ENCODE data around the gene HOXD11.
A peak's percentile ranks its signal among the peaks of the same experiment; 100 is the strongest.

Gene HOXD11

DNA sequence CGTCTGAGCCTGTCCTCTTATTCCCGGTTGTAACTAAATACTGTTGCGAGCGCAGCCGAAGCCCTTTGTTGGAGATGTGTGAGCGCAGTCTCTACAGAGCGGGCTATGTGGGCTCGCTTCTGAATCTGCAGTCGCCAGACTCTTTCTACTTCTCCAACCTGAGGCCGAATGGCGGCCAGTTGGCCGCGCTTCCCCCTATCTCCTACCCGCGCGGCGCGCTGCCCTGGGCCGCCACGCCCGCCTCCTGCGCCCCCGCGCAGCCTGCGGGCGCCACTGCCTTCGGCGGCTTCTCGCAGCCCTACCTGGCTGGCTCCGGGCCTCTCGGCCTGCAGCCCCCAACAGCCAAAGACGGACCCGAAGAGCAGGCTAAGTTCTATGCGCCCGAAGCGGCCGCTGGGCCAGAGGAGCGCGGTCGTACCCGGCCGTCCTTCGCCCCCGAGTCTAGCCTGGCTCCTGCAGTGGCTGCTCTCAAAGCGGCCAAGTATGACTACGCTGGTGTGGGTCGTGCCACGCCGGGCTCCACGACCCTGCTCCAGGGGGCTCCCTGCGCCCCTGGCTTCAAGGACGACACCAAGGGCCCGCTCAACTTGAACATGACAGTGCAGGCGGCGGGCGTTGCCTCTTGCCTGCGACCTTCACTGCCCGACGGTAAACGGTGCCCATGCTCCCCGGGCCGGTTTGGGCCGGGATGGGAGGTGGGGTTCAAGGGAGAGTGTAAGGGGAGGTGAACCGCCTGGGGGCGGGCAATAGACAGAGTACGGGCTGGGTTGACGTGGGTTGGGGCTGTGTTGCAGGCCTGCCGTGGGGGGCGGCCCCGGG lies 7.1 kb upstream of the HOXD11 start, which contains the start of gene HOXD12:
TSS of gene HOXD12 (plus strand) at position 68 of the 819 bp plus-strand sequence. CDS start at position 75, 7 bp downstream.
- TF ChIP-seq, protein P1, sequence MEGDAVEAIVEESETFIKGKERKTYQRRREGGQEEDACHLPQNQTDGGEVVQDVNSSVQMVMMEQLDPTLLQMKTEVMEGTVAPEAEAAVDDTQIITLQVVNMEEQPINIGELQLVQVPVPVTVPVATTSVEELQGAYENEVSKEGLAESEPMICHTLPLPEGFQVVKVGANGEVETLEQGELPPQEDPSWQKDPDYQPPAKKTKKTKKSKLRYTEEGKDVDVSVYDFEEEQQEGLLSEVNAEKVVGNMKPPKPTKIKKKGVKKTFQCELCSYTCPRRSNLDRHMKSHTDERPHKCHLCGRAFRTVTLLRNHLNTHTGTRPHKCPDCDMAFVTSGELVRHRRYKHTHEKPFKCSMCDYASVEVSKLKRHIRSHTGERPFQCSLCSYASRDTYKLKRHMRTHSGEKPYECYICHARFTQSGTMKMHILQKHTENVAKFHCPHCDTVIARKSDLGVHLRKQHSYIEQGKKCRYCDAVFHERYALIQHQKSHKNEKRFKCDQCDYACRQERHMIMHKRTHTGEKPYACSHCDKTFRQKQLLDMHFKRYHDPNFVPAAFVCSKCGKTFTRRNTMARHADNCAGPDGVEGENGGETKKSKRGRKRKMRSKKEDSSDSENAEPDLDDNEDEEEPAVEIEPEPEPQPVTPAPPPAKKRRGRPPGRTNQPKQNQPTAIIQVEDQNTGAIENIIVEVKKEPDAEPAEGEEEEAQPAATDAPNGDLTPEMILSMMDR (IDR thresholded peaks at IDR 0.05; ENCODE audit: control insufficient read depth, insufficient read depth, low read depth, low read length, missing control alignments): no peak
- no peak for DNase-seq (ENCODE audit: low read depth)
- peak within 1 kb of the TSS; percentile 73; the same call in 1 of the 2 replicates for H3K4me3 ChIP-seq (ENCODE audit: control insufficient read depth, low read depth, low read length)

DNA sequence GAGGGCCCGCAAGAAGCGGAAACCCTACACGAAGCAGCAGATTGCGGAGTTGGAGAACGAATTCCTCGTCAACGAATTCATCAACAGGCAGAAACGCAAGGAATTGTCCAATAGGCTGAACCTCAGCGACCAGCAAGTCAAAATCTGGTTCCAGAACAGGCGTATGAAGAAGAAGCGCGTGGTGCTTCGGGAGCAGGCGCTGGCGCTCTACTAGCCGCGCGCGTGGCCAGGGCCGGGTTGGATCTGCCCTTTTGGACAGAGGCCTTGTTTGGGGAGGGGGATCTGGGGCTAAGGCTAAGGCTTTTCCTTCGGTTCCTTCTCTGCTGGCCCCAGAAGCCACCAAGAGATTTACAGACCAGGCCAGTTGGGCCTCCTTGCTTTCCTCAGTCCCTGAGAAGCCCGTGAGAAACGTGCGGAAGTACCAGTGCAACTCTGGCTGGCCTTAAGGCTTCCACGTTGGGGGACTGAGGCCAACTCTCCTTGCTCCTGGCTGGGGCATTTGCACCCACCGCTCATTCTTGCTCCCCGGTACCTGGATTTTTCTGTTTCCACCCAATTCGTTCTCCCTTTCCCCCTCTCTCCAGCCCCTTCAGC lies 6.4 kb upstream of the HOXD11 start:
- TF ChIP-seq, protein P1 (IDR thresholded peaks at IDR 0.05; ENCODE audit: control insufficient read depth, insufficient read depth, low read depth, low read length, missing control alignments): no peak
- DNase-seq (ENCODE audit: low read depth): no peak
- no peak overlapping the region for H3K4me3 ChIP-seq (ENCODE audit: control insufficient read depth, low read depth, low read length)

DNA sequence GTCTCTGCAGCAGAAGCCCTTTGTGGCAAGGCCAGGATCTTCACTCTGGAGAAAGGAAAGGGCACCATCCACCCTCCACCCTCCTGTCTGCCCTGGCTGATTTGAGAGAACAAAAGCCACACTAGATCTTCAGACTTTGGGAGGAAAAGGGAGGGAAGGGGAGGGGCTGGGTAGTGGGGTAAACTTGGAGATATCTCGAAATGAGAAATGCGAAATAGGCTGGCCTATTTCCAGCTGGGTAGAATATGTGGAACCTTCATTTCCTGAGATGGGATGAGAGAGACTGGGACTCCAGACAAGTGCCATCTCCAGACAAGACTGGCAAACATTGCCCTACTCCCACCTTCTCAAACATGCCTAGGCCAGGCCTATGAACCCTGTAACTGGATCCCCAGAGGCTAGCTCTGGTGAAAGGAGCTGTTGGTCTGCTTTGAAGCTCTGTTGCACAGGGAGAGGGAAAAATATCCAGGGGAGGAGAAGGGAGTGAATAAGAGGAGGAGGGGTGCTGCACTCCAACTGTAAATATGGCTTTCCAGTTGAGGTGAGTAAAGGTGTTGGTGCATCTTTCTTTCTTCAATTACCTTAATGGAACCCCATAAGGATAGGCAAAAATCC lies 5.8 kb upstream of the HOXD11 start:
- no peak overlapping the region for H3K4me3 ChIP-seq (ENCODE audit: control insufficient read depth, low read depth, low read length)
- no peak for DNase-seq (ENCODE audit: low read depth)
- TF ChIP-seq, protein P1 (IDR thresholded peaks at IDR 0.05; ENCODE audit: control insufficient read depth, insufficient read depth, low read depth, low read length, missing control alignments): no peak

DNA sequence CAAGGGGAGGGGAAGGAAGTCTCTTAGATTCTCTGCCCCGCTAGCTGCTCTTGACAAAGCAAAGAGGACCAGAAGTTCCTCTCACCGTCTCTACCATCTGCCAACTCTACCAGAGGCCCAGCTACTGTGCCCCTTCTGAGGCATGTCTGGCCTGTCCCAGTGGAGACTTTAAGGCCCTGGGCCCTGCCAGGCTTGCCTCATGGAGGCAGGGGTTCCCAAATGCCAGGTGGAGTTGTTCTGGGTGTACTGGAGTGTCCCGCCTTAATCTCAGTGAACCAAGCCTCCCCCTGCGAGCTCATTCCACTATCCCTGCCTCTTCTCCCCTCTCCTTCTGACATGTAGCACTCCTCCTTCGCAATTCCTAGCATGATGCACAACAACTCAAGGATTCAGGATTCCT lies 5.2 kb upstream of the HOXD11 start:
- no peak overlapping the region for H3K4me3 ChIP-seq (ENCODE audit: control insufficient read depth, low read depth, low read length)
- TF ChIP-seq, protein P1 (IDR thresholded peaks at IDR 0.05; ENCODE audit: control insufficient read depth, insufficient read depth, low read depth, low read length, missing control alignments): no peak
- DNase-seq (ENCODE audit: low read depth): no peak

DNA sequence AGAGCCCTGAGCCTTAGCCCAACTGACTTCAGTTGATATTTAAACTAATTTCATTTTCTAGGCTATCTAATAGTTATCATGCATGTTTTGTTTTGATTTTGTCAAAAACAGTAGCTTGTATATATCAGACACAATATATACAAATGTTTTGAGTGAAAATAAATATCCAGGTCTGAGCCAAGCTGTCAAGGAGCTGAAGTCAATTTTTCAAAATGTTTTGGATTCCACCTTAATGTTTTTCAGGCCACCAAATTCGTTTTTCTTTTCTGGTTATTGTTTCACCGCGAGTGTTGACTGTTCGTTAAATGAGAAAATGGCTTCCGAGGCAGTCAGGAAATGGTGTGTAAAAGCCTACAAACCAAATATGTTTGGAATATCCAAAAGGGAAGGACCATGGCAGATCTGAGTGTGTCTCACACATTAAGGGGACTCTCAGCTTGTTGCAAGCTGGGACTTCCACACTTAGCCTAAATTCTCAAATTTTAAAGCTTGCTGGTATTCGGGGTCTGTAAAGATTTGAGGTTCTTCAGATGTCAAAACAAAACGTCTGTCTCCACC lies 4.7 kb upstream of the HOXD11 start:
- no peak overlapping the region for H3K4me3 ChIP-seq (ENCODE audit: control insufficient read depth, low read depth, low read length)
- no peak for DNase-seq (ENCODE audit: low read depth)
- TF ChIP-seq, protein P1 (IDR thresholded peaks at IDR 0.05; ENCODE audit: control insufficient read depth, insufficient read depth, low read depth, low read length, missing control alignments): no peak

DNA sequence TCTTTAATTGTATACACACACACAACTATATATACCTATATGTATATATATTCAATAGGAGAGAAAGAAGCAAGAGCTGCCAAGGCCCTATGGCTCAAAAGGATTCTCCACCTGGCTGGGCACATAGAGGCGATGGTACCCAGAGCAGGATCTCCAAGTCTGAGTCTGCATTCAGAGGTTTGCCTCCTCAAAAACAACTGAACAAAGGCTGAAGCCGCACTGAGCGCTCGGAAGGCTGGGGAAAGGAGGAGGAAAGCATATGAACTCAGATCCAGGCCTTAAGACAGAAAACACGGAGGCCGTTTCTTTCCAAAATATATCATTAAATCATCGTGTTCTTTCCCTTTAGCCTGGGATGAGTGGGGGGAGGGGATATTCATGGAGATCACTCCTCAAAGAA lies 3.9 kb upstream of the HOXD11 start:
- H3K4me3 ChIP-seq (ENCODE audit: control insufficient read depth, low read depth, low read length): no peak overlapping the region
- TF ChIP-seq, protein P1 (IDR thresholded peaks at IDR 0.05; ENCODE audit: control insufficient read depth, insufficient read depth, low read depth, low read length, missing control alignments): no peak
- DNase-seq (ENCODE audit: low read depth): no peak
